ENCODE results near the gene RAB11FIP3.

The RAB11FIP3 gene

DNA sequence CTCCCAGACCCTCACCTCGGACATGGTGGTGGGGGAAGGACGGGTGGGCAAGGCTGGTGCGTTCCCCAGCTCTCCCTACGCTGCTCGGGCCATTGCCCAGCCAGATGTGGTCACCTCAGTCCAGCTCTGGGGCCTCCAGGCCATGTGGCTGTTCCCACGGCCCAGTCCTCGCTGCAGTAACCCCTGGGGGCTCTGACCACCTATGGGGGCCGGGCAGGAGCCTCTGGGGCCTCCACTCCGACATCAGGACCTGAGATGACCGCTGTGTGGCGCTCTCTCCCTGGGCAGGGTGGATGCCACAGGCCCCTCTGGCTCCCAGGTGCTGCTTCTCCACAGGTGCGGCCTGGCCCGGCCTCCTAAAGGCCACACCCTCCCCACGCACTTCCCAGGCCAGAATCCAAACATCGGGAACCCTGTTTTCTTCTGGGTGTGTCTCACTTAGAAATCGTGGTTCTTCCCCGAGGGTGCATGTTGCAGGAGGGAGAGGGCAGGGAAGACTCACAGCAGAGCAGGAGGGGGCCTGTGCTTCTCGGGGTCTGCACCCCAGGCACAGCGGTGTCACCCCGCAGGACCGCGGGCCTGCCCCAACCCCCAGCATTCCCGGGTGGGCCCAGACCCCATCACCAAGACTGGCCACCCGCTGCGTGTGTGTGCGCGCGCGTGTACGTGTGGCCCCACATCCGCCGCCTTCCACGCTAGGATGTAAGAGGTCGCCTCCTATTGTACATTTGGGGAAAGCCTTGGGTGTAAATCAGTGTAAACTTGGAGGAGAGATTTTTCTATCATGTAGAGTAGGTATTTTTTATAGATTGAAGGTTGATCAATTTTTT lies 96.1 kb downstream of the RAB11FIP3 start:
- no peak for FAIRE-seq

DNA sequence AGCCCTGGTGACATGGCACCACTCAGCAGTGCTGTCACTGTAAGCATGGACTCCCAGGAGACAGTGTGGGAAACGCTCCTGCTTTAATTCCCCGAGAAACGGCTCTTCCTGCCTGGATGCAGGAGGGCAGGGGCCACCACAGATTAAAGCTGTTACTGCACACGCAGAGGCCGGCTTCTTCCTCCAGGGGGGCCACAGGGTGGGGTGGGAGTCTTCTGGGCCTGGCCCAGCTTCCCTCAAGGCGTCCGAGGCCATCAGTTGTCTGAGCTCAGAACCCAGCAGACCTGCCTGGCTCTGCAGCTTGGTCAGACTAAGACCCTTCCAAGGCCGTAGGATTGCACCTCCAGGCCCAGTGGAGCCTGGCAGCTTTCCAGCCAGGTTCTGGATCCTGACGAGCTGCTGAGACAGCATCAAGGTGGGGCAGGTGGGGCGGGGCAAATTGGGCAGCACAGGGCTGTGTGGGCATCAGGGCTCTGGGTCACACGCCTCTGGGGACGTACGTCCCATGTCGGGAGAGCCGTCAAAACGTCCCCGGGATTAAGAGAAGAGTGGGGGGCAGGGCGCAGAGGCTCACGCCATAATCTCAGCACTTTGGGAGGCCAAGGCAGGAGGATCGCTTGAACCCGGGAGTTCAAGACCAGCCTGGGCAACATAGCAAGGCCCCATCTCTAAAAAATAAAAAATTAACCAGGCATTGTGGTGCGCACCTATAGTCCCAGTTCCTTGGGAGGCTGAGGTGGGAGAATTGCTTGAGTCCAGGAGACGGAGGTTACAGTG lies 97.1 kb downstream of the RAB11FIP3 start:
- FAIRE-seq, result no peak

DNA sequence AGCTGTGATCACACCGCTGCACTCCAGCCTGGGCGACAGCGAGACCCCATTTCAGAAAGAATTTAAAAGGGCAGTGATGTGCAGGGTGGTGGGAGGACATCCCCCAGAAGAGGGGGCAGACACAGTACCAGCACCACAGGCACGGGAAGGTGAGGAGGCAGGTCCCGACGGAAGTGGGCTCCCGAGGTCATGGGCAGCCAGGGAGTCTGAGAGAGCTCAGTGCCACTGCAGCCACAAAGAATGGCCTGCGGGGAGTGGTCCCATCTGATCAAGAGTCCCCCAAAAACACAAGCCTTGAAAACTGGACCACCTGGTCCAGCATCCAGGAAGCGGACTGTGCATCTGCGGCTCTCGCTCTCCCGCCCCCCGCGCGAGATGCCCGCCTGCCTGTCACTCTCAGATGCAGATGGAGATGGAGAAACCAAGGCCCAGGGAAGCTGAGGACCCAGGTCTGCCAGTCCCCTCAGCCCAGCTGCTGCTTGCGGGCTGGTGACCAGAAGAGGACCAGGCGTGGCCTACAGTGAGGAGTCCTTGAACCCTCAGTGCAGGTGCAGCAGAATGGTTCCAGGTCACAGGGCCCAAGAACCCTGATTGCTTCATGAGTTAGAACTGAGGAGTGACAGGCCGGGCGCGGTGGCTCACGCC lies 97.8 kb downstream of the RAB11FIP3 start:
- FAIRE-seq, result no peak

- no peak for FAIRE-seq
These were observed 99.0 kb downstream of the RAB11FIP3 start for GRCh38 chr16:524274-525040.

DNA sequence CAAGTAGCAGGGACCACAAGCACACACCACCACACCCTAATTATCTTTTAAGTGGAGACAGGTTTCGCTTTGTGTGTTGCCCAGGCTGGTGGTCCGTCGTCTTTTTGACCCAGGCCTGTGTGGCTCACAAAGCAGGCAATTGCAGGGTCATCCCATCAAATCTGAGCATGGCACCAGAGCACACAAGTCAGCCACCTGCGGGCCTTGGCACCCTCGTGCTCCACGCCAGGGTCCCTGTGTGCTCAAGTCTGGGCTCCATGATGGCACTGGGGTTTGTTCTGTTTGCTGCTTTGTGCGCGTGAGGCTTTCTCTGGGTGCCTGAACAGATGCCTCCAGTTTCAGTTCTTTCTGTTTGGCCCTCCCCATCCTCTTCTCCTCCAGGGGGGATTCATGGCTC lies 99.7 kb downstream of the RAB11FIP3 start:
- no peak for FAIRE-seq

DNA sequence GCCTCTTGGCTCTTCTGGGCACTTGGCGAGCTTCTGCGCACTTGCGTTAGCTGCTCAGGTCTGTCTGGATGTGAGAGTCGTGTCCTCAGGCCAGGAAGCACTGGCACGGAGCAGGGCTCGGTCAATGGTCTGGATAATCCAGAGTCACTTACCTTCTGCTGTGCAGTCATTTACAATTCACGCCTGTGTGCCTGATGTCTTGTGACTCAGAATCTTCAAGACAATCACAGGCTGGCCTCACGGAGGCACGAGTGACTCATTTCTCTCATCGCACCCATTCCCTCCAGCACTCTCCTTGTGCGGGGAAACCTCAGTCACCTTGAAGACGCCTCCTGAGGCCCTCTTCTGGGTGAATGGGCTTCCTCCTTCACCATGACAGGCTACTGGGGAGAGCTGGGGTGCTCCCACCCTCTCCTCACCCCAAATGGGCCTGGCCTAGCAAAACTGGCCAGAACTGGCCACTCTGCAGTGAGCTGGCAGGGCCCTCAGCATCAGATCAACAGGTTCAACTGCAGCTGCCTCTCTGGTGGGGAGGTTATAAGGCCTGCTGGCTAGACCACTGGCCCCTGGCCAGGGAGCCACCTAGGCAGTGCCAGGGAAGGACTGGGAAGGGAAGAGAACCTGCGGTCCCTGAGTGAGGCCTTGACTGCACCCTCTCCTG lies 100.2 kb downstream of the RAB11FIP3 start:
- FAIRE-seq, result peak; percentile 91

GRCh38 chr16:526181-527014 lies 100.9 kb downstream of the RAB11FIP3 start:
- no peak for FAIRE-seq

GRCh38 chr16:527015-527903 lies 101.8 kb downstream of the RAB11FIP3 start, which contains the start of gene CAPN15:
Gene CAPN15, plus strand, starts transcription at chr16:527712. Its CDS starts 19,127 bp downstream, at chr16:546839.
- FAIRE-seq, result no peak

DNA sequence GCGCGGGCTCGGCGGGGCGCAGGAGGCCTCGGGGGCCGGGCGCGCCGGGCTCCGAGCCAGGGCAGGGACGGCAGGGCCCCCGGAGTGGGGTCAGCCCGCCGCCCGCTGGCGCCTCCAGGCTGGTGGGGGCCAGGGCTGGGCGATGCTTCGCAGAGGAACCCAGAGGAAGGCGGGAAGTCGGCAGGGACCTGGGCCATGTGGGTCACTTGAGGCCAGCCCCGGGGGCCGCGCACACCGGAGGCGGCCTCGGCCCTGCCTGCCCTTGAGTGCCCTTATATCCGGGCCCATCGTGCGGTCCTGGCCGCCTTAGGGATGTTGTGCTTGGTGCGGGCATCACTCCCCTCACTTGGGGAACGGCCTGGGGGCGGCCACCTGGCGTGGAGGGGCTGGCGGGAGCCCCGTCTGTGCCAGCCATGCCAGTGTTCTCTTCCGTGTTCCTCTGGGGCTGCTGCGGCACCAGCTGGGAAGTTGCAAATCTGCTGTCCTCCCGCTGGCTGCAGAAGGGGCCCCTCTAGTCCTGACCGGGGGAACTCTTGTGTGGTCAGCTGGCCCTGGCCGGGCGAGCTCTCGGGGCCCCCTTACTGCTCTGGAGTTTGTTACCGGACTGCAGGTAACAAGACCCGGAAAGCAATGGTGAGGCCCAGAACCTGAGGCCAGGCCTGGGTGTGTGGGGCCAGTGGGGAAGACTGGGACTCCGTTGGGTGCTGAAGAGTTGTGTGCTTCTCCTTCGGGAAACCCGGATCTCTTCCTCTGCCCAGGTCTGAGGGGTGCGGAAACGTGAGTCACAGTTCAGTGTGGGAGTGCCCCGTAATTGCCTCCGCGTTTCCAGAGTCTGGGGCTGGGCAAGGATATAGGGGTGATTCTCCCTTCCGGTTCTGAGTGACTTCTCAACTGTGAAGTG lies 102.9 kb downstream of the RAB11FIP3 start:
- no peak for FAIRE-seq

DNA sequence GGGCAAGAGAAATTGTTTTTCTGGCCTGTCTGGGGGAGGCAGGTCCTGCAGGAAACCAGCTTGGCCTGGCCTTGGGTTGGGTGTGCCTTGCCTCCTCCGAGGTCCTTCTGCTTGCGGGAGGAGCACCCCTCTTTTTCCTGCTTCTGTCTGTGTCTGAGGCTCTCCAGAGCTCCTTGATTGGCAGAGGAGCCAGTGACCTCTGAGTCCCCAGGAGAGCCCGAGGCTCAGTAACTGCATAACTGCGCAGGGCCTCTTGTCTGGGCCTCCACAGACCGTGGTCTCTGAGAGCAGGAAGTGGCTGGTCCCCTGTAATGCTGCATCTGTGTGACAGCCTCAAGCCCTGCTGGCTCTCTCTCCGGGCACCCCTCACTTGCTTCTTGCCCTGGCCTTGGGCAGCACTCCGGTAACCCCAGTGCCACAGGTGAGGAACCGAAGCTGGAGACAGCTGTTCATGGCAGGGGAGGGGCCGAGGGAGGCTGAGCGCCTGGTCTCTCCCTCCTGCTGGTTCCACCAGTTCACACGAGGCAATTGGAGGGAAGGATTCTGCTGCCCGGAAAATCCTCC lies 103.6 kb downstream of the RAB11FIP3 start:
- FAIRE-seq, result no peak

DNA sequence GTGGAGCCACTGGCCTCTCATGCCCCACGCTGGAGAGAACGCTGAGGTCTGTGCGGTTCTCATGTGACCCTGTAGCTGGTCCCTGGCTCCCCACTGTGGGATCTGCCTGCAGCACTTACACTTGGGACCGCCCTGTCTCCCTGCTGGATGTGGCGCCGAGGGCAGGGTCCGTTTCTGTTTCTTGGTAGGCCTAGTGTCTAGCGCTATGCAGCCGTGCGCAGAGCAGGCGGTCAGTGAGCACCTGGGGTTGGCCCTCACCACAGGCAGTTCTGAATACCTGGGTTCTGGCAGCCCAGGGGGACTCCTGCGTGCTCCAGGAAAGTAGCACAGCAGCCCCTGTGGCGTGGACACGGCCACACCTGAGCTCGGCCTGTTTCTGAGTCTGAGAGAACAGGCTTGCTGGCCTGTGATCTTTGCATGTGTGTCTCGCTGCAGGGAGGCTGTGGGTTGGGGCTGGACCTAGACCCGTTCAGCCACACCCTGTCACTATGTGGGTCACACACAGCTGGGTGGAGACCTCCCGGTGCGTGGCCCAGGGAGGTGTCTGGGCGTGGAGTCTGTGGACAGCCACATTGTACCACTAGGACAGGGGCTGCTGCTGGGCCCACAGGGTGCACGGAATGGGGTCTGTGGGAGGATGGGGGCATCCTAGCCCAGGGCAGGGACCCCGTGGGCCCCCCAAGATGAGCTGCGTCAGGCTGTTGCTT lies 104.8 kb downstream of the RAB11FIP3 start:
- no peak for FAIRE-seq

DNA sequence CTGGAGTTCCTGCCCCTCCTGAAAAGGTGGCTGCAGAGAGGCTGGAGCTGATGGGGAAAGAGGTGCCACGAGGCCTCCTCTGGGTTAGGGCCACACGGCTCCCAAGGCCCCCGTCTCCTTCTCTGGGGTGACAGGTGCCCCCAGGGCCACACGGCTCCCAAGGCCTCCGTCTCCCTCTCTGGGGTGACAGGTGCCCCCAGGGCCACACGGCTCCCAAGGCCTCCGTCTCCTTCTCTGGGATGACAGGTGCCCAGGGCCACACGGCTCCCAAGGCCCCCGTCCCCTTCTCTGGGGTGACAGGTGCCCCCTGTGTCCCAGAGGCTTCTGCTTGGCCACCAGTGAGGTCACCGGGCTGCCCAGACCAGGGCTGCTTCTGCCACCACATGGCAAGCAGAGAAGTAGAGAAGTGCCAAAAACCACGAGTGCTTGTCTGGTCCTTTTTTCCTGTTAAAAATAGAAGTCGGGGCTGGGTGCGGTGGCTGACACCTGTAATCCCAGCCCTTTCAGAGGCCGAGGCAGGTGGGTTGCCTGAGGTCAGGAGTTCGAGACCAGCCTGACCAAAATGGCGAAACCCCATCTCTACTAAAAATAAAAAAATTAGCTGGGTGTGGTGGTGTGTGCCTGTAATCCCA lies 106.2 kb downstream of the RAB11FIP3 start:
- FAIRE-seq, result no peak

DNA sequence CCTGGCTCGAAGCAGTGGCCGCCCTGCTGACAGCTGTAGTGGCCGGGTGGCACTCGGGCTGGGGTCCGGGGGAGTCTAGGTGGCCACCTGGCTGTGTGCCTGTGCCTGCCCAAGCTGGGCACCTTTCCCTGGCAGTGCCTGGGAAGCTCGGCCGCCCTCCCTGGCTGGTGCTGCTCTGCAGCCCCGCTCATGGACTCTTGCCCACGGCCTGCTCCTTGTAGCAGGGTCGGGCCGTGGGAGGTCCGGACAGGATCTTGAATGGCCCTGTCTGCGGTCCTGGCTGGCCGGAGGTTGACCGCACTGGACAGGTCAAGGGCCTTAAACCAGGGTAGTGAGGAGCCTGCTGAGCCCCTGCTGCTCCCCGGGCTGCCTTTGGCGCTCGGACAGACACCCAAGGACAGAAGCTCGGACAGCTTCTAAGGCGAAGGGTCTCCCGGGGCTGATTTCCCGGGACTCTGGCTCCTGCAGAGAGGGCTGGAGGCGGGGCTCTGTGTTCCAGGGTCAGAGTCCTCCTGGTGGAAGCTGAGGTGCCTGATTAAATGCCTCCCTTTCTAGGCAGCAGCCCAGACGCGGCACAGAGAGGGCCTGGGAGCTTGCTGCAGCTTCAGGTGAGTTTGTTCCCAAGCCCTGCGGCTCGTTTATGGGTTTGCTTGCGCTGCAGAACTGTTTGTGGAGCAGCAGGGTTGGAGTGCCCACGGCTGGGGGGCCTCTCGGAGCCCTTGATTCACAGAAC lies 108.1 kb downstream of the RAB11FIP3 start:
- FAIRE-seq, result no peak

DNA sequence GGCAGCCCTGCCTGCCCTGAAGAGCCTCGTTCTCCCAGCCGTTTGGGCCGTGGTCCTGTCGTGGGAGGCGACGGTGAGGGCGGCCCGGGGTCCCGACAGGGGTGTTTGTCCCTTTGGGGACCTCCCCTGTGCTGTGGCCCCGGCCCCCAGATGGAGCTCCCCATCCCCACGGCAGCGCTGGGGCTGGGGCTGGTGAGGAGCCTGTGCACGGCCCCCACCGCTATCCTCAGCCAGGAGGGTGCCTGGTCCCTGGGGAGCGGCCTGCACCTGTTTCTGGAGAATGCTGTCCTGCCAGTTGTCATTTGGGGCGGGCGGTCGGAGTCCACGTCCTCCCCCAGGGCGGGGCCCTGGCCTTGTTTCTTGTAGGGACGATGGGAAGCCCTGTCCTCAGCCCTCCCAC lies 108.7 kb downstream of the RAB11FIP3 start:
- FAIRE-seq, result no peak

- no peak for FAIRE-seq
These were observed 109.5 kb downstream of the RAB11FIP3 start for GRCh38 chr16:534856-535445.
